Endothelial cell (in vitro differentiated cells): ENCODE measurements around the gene CCDC106. TPM values are rescaled to one million over a fixed set of nuclear protein-coding genes. Genes with fewer than 3 reads are reported as not detected.

ENCODE experiments used
- DNase-seq: peaks from one replicate; pipeline ENCODE4 v3.0.0; 2021; ENCODE audit warnings: low spot score
- H3K27ac Mint-ChIP-seq: one replicate; pipeline ENCODE4 v1.8.0; 2021; ENCODE audit warnings: mixed read lengths, inconsistent platforms; ENCODE audit not compliant: unreplicated experiment
- H3K27me3 Mint-ChIP-seq: one replicate; pipeline ENCODE4 v1.8.0; 2021; ENCODE audit warnings: mild to moderate bottlenecking, moderate library complexity, mixed read lengths, inconsistent platforms; ENCODE audit not compliant: unreplicated experiment
- H3K36me3 Mint-ChIP-seq: one replicate; pipeline ENCODE4 v1.8.0; 2021; ENCODE audit warnings: mild to moderate bottlenecking, low read depth, mixed read lengths, inconsistent platforms; ENCODE audit not compliant: unreplicated experiment
- H3K4me1 Mint-ChIP-seq: one replicate; pipeline ENCODE4 v1.8.0; 2021; ENCODE audit warnings: mild to moderate bottlenecking, mixed read lengths, inconsistent platforms; ENCODE audit not compliant: unreplicated experiment
- H3K4me3 Mint-ChIP-seq: one replicate; pipeline ENCODE4 v1.8.0; 2021; ENCODE audit warnings: mild to moderate bottlenecking, mixed read lengths, inconsistent platforms; ENCODE audit not compliant: unreplicated experiment
- H3K9me3 Mint-ChIP-seq: one replicate; pipeline ENCODE4 v1.8.0; 2021; ENCODE audit warnings: mixed read lengths, inconsistent platforms; ENCODE audit not compliant: unreplicated experiment
- CTCF ChIP-seq: fragments of 200-600 bp; sonication (generic); IDR thresholded peaks from one replicate; pipeline ENCODE4 v1.5.0; 2021; ENCODE audit warnings: antibody characterized with exemption; ENCODE audit not compliant: unreplicated experiment
- total RNA-seq: library from RNA; stranded (reverse); fragmentation: NEBNext Ultra II Directional; extraction: Animal tissue kit (Norgen Biotek cat#: 25700); gene quantifications from one replicate; pipeline ENCODE4 v1.2.1, GENCODE V29; 2021; ENCODE audit not compliant: unreplicated experiment

CCDC106 gene
- total RNA-seq, 1 donor from 2014 or later = 20.1 TPM

DNA sequence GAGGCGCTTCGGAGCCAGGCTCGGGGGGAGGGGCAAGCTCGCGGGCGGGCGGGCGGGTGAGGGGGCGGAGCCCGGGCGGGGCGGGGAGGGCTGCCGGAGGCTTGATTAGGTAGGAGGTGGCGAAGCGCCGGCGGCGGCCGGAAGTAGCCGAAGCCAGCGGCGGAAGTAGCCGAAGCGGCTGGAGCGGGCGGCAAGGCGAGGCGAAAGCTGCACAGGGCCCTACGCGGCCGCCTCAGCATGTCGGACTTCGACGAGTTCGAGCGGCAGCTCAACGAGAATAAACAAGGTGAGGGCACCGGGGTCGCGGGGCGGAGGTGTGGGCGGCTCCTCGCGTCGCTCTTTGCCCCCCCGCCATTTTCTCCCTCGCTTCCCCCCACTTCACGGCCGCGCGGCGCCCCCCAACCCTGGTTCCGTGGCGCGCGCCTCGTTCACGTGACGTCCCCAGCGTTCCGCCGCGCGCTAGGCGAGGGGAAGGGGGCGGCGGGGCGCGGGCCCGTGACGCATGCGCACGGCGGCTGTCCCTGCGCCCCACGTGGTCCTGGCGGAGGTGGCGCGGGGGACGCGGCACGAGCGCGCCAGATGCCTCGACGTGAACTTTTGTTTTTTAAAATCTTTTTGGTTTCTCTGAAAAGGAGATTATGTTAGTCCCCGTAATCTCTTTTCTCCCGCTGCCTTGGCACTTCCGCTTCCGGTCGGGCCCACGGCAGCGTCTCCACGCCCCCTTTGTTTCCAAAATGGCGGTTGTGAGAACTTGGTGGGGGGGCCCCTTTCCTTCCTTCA, 7.0 kb downstream of the CCDC106 start, which contains the start of gene U2AF2:
Gene U2AF2 (plus strand): TSS at position 168 of the 780 bp plus-strand sequence. CDS start 70 bp downstream, at position 238.
- Mint-ChIP-seq H3K4me3 (peak within 1 kb of the TSS; percentile 99), H3K27me3 (peaks cover 38% of the 10 kb centered on the region), H3K9me3 (no peaks in the 10 kb centered on the region), H3K27ac (peak within 1 kb of the TSS; percentile 99), H3K36me3 (peaks cover 23% of the 10 kb centered on the region), H3K4me1 (peaks cover 54% of the 10 kb centered on the region)
- DNase-seq = peak; percentile 98
- TF ChIP-seq CTCF = no peak

GRCh38 chr19:55655648-55656040, 7.6 kb downstream of the CCDC106 start:
- Mint-ChIP-seq H3K9me3 (no peaks in the 10 kb centered on the region), H3K27ac (peak overlapping the region; percentile 99), H3K27me3 (peaks cover 37% of the 10 kb centered on the region), H3K4me3 (peak overlapping the region; percentile 99), H3K4me1 (peaks cover 60% of the 10 kb centered on the region), H3K36me3 (peaks cover 23% of the 10 kb centered on the region)
- no peak for TF ChIP-seq CTCF
- DNase-seq = no peak

DNA sequence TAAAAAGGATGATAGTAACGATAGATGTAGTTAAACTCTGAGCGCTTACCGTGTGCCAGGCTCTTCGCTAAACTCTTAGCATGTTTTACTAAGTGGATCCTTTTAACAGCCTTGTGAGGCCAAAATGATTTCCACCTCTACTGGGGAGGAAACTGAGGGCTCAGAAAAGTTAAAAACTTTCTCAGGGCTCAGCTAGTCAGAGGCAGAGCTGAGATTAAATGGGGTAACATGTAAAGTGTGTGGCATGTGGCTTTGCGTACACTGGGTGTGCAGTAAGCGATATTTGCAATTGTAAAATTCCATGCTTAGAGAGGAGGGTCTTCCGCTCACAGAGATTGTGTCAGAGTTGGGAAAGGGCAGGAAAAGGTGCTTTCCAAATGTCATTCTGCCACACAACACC, 8.5 kb downstream of the CCDC106 start:
- Mint-ChIP-seq H3K9me3 (no peaks in the 10 kb centered on the region), H3K27me3 (peaks cover 38% of the 10 kb centered on the region), H3K36me3 (peaks cover 26% of the 10 kb centered on the region), H3K4me1 (peaks cover 66% of the 10 kb centered on the region), H3K4me3 (peak overlapping the region; percentile 99), H3K27ac (peak overlapping the region; percentile 99)
- TF ChIP-seq CTCF = no peak
- no peak for DNase-seq

DNA sequence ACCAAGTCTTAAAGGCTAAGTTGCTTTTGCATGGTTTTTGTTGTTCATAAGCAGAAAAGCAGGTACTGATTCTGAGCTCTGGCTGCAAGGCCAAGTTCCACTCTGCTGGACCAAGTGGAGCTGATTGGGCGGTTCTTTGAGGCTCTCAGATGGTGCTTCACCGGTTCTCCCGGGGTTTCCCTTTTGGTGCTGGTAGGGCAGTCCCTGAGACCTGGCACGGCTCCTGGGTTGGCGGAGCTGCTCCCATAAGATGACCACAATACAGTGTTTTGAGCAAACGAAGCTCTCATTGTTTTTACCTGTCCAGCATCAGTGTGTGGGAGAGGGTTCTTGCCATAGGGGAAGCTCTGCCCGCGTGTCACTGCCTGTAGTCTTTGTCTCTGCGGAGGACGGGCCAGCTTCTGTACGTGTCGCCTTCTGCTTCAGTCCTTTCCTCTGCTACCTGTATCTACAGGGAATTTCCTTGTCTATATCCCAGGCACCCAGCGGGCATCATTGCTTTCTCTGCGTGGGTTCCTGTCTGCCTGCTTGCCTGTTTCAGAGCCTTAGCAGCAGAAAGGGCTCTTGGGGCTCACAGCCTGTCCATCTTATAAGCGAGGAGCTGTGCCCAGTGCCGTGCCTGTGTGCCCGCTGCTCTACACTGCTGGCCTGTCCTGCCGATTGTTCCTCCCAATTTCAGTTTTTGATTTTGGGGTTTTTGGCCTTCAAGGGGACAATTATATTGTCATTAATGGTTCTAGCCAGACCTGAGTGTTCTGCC, 9.2 kb downstream of the CCDC106 start:
- Mint-ChIP-seq H3K4me3 (peak overlapping the region; percentile 99), H3K36me3 (peaks cover 32% of the 10 kb centered on the region), H3K27me3 (peaks cover 41% of the 10 kb centered on the region), H3K4me1 (peaks cover 69% of the 10 kb centered on the region), H3K9me3 (no peaks in the 10 kb centered on the region), H3K27ac (peak overlapping the region; percentile 76)
- DNase-seq = no peak
- TF ChIP-seq CTCF = no peak
